Pulmonary artery endothelial cell (primary cell): ENCODE measurements around the gene MED25. TPM values are rescaled to one million over a fixed set of nuclear protein-coding genes. Genes with fewer than 3 reads are reported as not detected.
A peak's percentile ranks its signal among the peaks of the same experiment; 100 is the strongest.

ENCODE experiments used
- DNase-seq: peaks from one replicate; pipeline ENCODE4 v3.0.0-alpha.2; 2011; ENCODE audit warnings: low read depth, low spot score
- total RNA-seq: library from RNA; depleted of rRNA; stranded (reverse); fragments of >200 nt; gene quantifications from 2 replicates; pipeline ENCODE4 v1.2.3, GENCODE V29; 2014

MED25 gene
- 13.1 and 13.8 TPM in 2 replicates for total RNA-seq

GRCh38 chr19:49817964-49818648, at the start of gene MED25:
Gene MED25, plus strand, starts transcription at chr19:49818289. Its CDS starts 53 bp downstream, at chr19:49818342.
- DNase-seq: peak; percentile 43

- DNase-seq: no peak
Observed at GRCh38 chr19:49770529-49770928, 47.6 kb upstream of the MED25 start.

GRCh38 chr19:49771674-49772139, 46.4 kb upstream of the MED25 start:
- DNase-seq: no peak

- no peak for DNase-seq
Observed at GRCh38 chr19:49772850-49773432, 45.1 kb upstream of the MED25 start.

GRCh38 chr19:49773663-49774350, 44.3 kb upstream of the MED25 start:
- no peak for DNase-seq

- DNase-seq: no peak
Observed at GRCh38 chr19:49774969-49775368, 43.1 kb upstream of the MED25 start.

- DNase-seq: no peak
Observed at GRCh38 chr19:49775742-49776370, 42.2 kb upstream of the MED25 start.

- no peak for DNase-seq
Observed at GRCh38 chr19:49776371-49776764, 41.7 kb upstream of the MED25 start.

- DNase-seq: no peak
Observed at GRCh38 chr19:49779731-49780555, 38.1 kb upstream of the MED25 start.

GRCh38 chr19:49780861-49781260, 37.2 kb upstream of the MED25 start:
- no peak for DNase-seq

- DNase-seq: no peak
Observed at GRCh38 chr19:49781394-49781793, 36.7 kb upstream of the MED25 start.

- no peak for DNase-seq
Observed at GRCh38 chr19:49782515-49782914, 35.6 kb upstream of the MED25 start.

GRCh38 chr19:49786376-49786820, 31.7 kb upstream of the MED25 start:
- no peak for DNase-seq

- no peak for DNase-seq
Observed at GRCh38 chr19:49787746-49788145, 30.3 kb upstream of the MED25 start.

- DNase-seq: no peak
Observed at GRCh38 chr19:49788857-49789256, 29.2 kb upstream of the MED25 start.

GRCh38 chr19:49790866-49791265, 27.2 kb upstream of the MED25 start:
- DNase-seq: no peak

GRCh38 chr19:49791776-49792445, 26.2 kb upstream of the MED25 start:
- DNase-seq: no peak

- DNase-seq: no peak
Observed at GRCh38 chr19:49792829-49793560, 25.1 kb upstream of the MED25 start.

GRCh38 chr19:49793561-49793840, 24.6 kb upstream of the MED25 start:
- DNase-seq: no peak

- DNase-seq: no peak
Observed at GRCh38 chr19:49795615-49796014, 22.5 kb upstream of the MED25 start.
